HG02938 (cell line): ENCODE results near the gene CD320.

Source experiments
- ATAC-seq: cut with Tn5 transposase; IDR thresholded peaks from one replicate; pipeline ENCODE4 v1.9.1; 2021; ENCODE audit warnings: mild to moderate bottlenecking, moderate library complexity; ENCODE audit not compliant: unreplicated experiment

The CD320 gene

DNA sequence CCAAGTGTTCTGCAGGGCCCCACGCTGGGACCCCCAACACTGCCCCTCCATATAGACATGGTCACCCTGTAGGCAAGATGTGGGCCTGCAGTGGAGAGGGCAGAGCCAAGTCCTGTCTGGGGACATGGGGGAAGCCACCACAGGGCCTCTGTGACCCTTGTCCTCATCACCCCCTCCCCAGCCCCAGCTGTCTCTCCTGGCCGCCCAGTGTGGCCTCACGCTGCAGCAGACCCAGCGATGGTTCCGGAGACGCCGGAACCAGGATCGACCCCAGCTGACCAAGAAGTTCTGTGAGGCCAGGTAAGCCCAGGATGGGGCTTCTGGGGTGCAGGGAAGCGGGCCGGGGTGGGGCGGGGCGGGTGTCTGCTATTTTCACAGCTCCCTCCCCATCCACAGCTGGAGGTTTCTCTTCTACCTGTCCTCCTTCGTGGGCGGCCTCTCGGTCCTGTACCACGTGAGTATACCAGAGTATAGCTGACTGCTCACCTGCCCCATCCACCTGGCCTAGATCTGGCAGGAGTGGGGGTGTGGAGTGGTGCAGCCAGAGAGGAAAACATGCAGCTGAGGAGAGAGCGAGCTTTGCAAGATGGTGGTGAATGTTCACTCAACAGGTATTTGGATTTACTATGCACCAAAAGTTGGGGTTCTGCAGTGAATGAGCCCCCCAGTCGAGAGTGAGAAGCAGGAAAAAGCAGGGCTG is 52.6 kb downstream of the CD320 start:
- ATAC-seq: no peak

DNA sequence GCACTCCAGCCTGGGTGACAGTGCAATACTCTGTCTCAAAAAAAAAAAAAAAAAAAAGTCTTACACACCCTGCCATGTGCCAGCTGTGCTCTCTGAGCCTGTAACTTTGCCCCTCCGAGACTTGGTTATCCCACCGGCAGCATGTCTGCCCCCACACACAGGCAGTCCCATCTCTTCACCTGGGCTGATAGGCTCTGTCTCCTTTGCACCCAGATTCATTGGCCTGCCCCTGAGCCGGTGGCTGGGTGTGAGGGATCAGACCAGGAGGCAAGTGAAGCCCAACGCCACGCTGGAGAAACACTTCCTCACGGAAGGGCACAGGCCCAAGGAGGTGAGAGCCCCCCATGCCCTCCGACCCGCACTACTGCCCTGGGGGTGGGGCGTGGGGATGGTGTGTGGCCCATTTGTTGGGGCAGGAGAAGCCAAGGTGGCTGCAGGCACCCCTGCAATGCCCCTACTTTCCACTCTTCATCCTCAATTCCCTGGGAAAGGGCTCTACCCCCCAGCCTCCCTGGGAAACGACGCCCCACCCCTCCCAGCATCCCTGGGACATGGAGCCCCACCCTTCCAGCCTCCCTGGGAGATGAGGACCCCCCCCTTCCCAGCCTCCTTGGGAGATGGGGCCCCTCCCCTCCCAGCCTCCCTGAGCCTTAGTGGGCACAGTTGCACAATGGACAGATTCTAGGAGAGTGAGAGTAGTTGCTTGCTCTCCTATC is 53.7 kb downstream of the CD320 start:
- no peak for ATAC-seq

DNA sequence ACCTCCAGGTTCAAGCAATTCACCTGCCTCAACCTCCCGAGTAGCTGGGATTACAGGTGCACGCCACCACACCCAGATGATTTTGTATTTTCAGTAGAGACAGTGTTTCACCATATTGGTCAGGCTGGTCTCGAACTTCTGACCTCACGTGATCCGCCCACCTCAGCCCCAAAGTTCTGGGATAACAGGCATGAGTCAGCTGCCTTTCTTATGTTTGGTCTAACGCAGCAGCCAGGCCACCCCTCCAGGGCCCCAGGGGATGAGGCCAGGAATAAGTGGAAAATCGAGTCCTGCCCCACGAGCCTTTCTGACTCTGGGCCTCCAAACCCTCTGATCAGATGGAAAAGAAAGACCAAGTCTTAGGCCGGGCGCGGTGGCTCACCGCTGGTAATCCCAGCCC is 54.5 kb downstream of the CD320 start:
- ATAC-seq: no peak

DNA sequence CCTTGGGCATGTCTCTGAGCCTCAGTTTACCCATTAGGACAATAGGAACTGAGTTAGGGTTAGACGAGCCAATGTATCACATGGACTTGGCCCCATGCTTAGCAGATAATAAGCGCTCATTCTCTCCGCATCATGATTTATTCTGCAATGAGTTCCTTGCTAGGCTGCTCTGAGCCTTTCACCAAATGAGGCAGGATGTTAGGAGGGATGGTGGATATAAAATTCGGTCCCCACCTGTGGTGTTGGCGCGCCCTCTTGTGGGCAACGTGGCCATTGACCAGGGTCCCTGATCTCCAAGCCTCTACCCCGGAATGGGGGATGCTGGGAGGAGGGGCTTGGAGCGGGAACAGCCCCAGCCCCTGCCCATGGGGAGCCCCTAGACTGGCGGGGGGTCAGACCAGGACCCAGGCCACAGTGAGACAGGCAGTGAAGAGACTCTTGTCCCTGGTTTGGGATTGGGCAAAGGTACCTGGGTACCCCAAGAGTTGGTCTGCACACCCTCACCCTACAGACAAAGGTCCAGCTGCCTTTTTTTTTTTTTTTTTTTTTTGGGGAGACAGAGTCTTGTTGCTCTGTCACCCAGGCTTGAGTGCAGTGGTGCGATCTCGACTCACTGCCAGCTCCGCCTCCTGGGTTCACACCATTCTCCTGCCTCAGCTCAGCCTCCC is 55.1 kb downstream of the CD320 start:
- ATAC-seq: no peak
